K562 (cell line): Measurements from ENCODE around the gene AGAP3. TPM values are rescaled to one million over a fixed set of nuclear protein-coding genes. Genes with fewer than 3 reads are reported as not detected.

Source experiments
- E2F3 ChIP-seq: fragments of 250-450 bp; sonication (Bioruptor Pico); IDR thresholded peaks from 2 replicates; pipeline ENCODE4 v1.4.0; 2020; ENCODE audit warnings: mild to moderate bottlenecking
- ESRRA ChIP-seq: fragments of 450-650 bp; IDR thresholded peaks from 2 replicates; pipeline ENCODE4 v1.6.1; 2014; ENCODE audit warnings: low read depth, mild to moderate bottlenecking, moderate library complexity, borderline replicate concordance
- GATA2 ChIP-seq: sonication (generic); formaldehyde crosslinking; IDR thresholded peaks from 2 replicates; pipeline ENCODE4 v1.4.0; 2020; ENCODE audit warnings: mild to moderate bottlenecking, missing genetic modification reagents
- HNRNPLL ChIP-seq: fragments of 200-400 bp; formaldehyde crosslinking; IDR thresholded peaks from 2 replicates; pipeline ENCODE4 v1.6.1; 2017; ENCODE audit warnings: low read length, low read depth, mild to moderate bottlenecking; ENCODE audit not compliant: poor library complexity, severe bottlenecking
- L3MBTL2 ChIP-seq: fragments of 450-650 bp; IDR thresholded peaks from 2 replicates; pipeline ENCODE4 v1.6.1; 2016; ENCODE audit warnings: mild to moderate bottlenecking, moderate library complexity
- LARP7 ChIP-seq: fragments of 450-650 bp; IDR thresholded peaks from 2 replicates; pipeline ENCODE4 v1.6.1; 2016
- NCOA1 ChIP-seq: fragments of 450-650 bp; IDR thresholded peaks from 2 replicates; pipeline ENCODE4 v1.6.1; 2016; ENCODE audit warnings: low read depth
- POLR2H ChIP-seq: IDR thresholded peaks from 2 replicates; pipeline ENCODE4 v1.6.1; 2016; ENCODE audit warnings: missing genetic modification characterization, low read depth, mild to moderate bottlenecking, control low read depth, missing compliant biosample characterization, moderate library complexity
- RFX7 ChIP-seq: fragments of 250-450 bp; sonication (Bioruptor Pico); IDR thresholded peaks from 2 replicates; pipeline ENCODE4 v1.5.1; 2021; ENCODE audit warnings: mild to moderate bottlenecking
- TEAD1 ChIP-seq, 2 experiments: fragments of 450-650 bp in 1 of 2; sonication (generic) in 1 of 2; formaldehyde crosslinking; IDR thresholded peaks; 2 replicates each; pipeline versions ENCODE4 v1.4.0 to v1.8.0; 2020 to 2022; ENCODE audit warnings: mild to moderate bottlenecking in 2 of 2, missing genetic modification reagents in 1 of 2
- TGIF2 ChIP-seq: sonication (generic); formaldehyde crosslinking; IDR thresholded peaks from 2 replicates; pipeline ENCODE4 v1.8.1; 2022; ENCODE audit warnings: mild to moderate bottlenecking, missing genetic modification reagents, moderate library complexity
- XRCC4 ChIP-seq: IDR thresholded peaks from one replicate; pipeline ENCODE4 v1.6.1; 2011; ENCODE audit not compliant: insufficient read depth, insufficient read length; ENCODE audit errors: extremely low read depth
- ZBTB1 ChIP-seq: sonication (generic); formaldehyde crosslinking; IDR thresholded peaks from 2 replicates; pipeline ENCODE4 v1.8.1; 2023; ENCODE audit warnings: missing genetic modification reagents, low read depth, mild to moderate bottlenecking, borderline replicate concordance
- ZNF184 ChIP-seq: sonication (generic); formaldehyde crosslinking; IDR thresholded peaks from 2 replicates; pipeline ENCODE4 v1.5.0; 2020; ENCODE audit warnings: missing genetic modification reagents
- ZNF197 ChIP-seq: fragments of 200-800 bp; sonication (Bioruptor generic); IDR thresholded peaks from 2 replicates; pipeline ENCODE4 v1.6.1; 2016; ENCODE audit warnings: low read depth, missing genetic modification characterization, missing compliant biosample characterization
- ZNF212 ChIP-seq: fragments of 450-650 bp; formaldehyde crosslinking; IDR thresholded peaks from 2 replicates; pipeline ENCODE4 v1.4.0; 2020; ENCODE audit warnings: mild to moderate bottlenecking
- ZNF24 ChIP-seq: fragments of 450-650 bp; IDR thresholded peaks from 2 replicates; pipeline ENCODE4 v1.6.1; 2016
- ZNF583 ChIP-seq: fragments of 250-450 bp; sonication (Bioruptor Pico); IDR thresholded peaks from 2 replicates; pipeline ENCODE4 v1.4.0; 2020
- ZNF699 ChIP-seq: fragments of 250-450 bp; sonication (Bioruptor Pico); IDR thresholded peaks from 2 replicates; pipeline ENCODE4 v1.8.0; 2021; ENCODE audit warnings: mild to moderate bottlenecking, moderate library complexity; ENCODE audit not compliant: insufficient replicate concordance
- polyA plus RNA-seq, 8 experiments: library from polyadenylated mRNA; depleted of rRNA in 4 of 8; stranded (reverse) in 5 of 8; unstranded in 3 of 8; fragments of >200 nt; fragmentation: Nextera tagmentation in 2 of 8; fragmentation: Illumina TruSeq in 1 of 8; extraction: Ambion mirVana in 2 of 8; extraction: Trizol in 1 of 8; gene quantifications; 2 replicates each; pipeline versions ENCODE4 v1.2.1 to v1.2.3, GENCODE V29; 2011 to 2014; ENCODE audit warnings: inconsistent platforms in 1 of 8, missing spikeins in 1 of 8
- total RNA-seq, 7 experiments: library from RNA; depleted of rRNA in 6 of 7; stranded (reverse); fragments of >200 nt in 6 of 7; fragmentation: Illumina TruSeq in 2 of 7; extraction: Trizol in 2 of 7; gene quantifications; 2 replicates each; pipeline versions ENCODE4 v1.2.1 to v1.2.3, GENCODE V29; 2011 to 2021; ENCODE audit warnings: low replicate concordance in 1 of 7
- TF ChIP-seq, protein P1 (sequence below): sonication (generic); formaldehyde crosslinking; IDR thresholded peaks from 2 replicates; pipeline ENCODE4 v1.8.1; 2022; ENCODE audit warnings: missing genetic modification reagents
- TF ChIP-seq, protein P2 (sequence below): fragments of 450-650 bp; formaldehyde crosslinking; IDR thresholded peaks from 2 replicates; pipeline ENCODE4 v1.4.0; 2020; ENCODE audit warnings: mild to moderate bottlenecking, mixed read lengths
- TF ChIP-seq, protein P3 (sequence below), 2 experiments: fragments of 450-650 bp in 1 of 2; IDR thresholded peaks; 2 replicates each; pipeline ENCODE4 v1.6.1; 2011 to 2017; ENCODE audit warnings: low read depth in 2 of 2, antibody characterized with exemption in 1 of 2, borderline replicate concordance in 1 of 2, low read length in 1 of 2, mild to moderate bottlenecking in 1 of 2, mixed read lengths in 1 of 2; ENCODE audit not compliant: control insufficient read depth in 1 of 2

Gene AGAP3
- total and polyA plus RNA-seq, 9 of the 15 experiments (the other 6 are each of a cell fraction or from before 2014, with no cell fraction given) = 3.4 to 208 (median 62.2) TPM

DNA sequence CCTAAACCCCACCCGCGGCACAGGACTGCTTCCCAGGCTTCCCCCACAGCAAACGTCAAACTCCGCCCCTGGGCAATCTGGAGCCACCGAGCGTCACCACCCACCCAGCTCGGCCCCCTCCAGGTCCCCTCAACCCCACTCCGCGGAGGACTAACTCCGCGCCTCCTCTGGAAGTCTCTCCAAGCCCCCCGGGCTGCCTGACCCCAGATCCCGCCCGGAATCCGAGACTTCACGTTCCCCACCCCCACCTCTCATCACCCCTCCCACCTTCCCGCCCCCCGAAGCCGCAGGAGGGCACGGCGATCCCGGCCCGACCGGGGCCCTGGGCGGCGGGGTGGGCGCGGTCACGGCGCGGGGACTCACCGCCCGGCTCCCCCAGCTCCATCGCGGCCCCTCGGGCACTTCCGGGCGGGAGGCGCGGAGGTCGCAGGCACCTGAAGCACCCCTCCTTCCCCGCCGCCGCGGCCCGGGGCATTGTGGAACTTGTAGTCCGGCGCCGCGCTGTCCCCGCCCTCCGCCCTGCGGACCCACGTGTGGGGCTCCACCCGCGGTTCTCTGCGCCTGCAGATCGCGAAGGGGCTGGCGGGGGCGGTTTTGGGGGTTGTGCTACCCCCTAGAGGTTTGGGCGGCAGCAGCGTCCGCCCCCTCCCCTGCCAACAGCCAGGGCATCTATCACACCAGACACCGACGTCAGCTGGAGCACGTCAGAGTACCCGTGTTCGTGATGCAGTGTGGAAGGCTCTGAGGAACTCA is 3.0 kb upstream of the AGAP3 start, which contains the start of gene TMUB1 (continued):
- peak; percentile 53; the same call in 1 of the 2 replicates for TF ChIP-seq NCOA1
- TF ChIP-seq, protein P1, sequence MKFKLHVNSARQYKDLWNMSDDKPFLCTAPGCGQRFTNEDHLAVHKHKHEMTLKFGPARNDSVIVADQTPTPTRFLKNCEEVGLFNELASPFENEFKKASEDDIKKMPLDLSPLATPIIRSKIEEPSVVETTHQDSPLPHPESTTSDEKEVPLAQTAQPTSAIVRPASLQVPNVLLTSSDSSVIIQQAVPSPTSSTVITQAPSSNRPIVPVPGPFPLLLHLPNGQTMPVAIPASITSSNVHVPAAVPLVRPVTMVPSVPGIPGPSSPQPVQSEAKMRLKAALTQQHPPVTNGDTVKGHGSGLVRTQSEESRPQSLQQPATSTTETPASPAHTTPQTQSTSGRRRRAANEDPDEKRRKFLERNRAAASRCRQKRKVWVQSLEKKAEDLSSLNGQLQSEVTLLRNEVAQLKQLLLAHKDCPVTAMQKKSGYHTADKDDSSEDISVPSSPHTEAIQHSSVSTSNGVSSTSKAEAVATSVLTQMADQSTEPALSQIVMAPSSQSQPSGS (CRISPR knock-in tag) = no peak
- TF ChIP-seq ZNF24 = no peak
- peak in 1 of 2 experiments; percentile 32; a peak in 1 of 4 replicates for TF ChIP-seq TEAD1 (CRISPR knock-in tag; IDR thresholded peaks at IDR 0.05)
- TF ChIP-seq ZNF197 (CRISPR knock-in tag) = no peak
- no peak; the same call in 1 of the 2 replicates for TF ChIP-seq ZBTB1 (CRISPR knock-in tag)
- peak; percentile 64 for TF ChIP-seq L3MBTL2
- TF ChIP-seq ZNF212 = no peak
- no peak for TF ChIP-seq GATA2
- TF ChIP-seq, protein P2, sequence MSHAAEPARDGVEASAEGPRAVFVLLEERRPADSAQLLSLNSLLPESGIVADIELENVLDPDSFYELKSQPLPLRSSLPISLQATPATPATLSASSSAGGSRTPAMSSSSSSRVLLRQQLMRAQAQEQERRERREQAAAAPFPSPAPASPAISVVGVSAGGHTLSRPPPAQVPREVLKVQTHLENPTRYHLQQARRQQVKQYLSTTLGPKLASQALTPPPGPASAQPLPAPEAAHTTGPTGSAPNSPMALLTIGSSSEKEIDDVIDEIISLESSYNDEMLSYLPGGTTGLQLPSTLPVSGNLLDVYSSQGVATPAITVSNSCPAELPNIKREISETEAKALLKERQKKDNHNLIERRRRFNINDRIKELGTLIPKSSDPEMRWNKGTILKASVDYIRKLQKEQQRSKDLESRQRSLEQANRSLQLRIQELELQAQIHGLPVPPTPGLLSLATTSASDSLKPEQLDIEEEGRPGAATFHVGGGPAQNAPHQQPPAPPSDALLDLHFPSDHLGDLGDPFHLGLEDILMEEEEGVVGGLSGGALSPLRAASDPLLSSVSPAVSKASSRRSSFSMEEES = no peak
- TF ChIP-seq HNRNPLL = no peak
- peak; percentile 76; the same call in 1 of the 2 replicates for TF ChIP-seq ESRRA
- TF ChIP-seq ZNF699 (CRISPR knock-in tag) = no peak
- TF ChIP-seq, protein P3, sequence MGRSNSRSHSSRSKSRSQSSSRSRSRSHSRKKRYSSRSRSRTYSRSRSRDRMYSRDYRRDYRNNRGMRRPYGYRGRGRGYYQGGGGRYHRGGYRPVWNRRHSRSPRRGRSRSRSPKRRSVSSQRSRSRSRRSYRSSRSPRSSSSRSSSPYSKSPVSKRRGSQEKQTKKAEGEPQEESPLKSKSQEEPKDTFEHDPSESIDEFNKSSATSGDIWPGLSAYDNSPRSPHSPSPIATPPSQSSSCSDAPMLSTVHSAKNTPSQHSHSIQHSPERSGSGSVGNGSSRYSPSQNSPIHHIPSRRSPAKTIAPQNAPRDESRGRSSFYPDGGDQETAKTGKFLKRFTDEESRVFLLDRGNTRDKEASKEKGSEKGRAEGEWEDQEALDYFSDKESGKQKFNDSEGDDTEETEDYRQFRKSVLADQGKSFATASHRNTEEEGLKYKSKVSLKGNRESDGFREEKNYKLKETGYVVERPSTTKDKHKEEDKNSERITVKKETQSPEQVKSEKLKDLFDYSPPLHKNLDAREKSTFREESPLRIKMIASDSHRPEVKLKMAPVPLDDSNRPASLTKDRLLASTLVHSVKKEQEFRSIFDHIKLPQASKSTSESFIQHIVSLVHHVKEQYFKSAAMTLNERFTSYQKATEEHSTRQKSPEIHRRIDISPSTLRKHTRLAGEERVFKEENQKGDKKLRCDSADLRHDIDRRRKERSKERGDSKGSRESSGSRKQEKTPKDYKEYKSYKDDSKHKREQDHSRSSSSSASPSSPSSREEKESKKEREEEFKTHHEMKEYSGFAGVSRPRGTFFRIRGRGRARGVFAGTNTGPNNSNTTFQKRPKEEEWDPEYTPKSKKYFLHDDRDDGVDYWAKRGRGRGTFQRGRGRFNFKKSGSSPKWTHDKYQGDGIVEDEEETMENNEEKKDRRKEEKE (IDR thresholded peaks at IDR 0.05; ENCODE audit: borderline replicate concordance in 1 of 2, control insufficient read depth in 1 of 2, low read depth in 2 of 2, low read length in 1 of 2) = no peak
- TF ChIP-seq LARP7 = no peak
- no peak for TF ChIP-seq POLR2H (tag)
- TF ChIP-seq TGIF2 (CRISPR knock-in tag) = peak; percentile 74; the same call in 1 of the 2 replicates
- TF ChIP-seq ZNF583 (CRISPR knock-in tag) = no peak
- no peak for TF ChIP-seq RFX7 (CRISPR knock-in tag)
- peak; percentile 71; the same call in 1 of the 2 replicates for TF ChIP-seq E2F3 (CRISPR knock-in tag)
- TF ChIP-seq XRCC4 = no peak
- TF ChIP-seq ZNF184 (CRISPR knock-in tag) = no peak
